ENCODE results near the gene PALD1.

GRCh38 chr10:70515035-70515667, 36.6 kb downstream of the PALD1 start:
- no peak for TF ChIP-seq POLR2A (IDR thresholded peaks at IDR 0.05)
- no peak for TF ChIP-seq CTCF (IDR thresholded peaks at IDR 0.05)
- TF ChIP-seq POLR2AphosphoS5 (IDR thresholded peaks at IDR 0.05): no peak

All from upper lobe of left lung (tissue), 4 donors.